Natural killer cell (primary cell): Measurements from ENCODE around the gene ARHGEF4. TPM values are rescaled to one million over a fixed set of nuclear protein-coding genes. Genes with fewer than 3 reads are reported as not detected.

Experiments used
- ATAC-seq, 3 donors: fragments of 150-1000 bp in 2 of 3; fragments of 200-7000 bp in 1 of 3; cut with Tn5 transposase; 1 replicate in 1 of 3; 2 replicates in 2 of 3; pipeline ENCODE4 v1.10.0; 2021; ENCODE audit warnings: mild to moderate bottlenecking in 2 of 3, moderate library complexity in 2 of 3
- DNase-seq, 2 donors: peaks; one replicate each; pipeline versions ENCODE4 v3.0.0 to v3.0.0-alpha.2; 2013 to 2021; ENCODE audit warnings: mixed read lengths in 1 of 2
- H3K27ac ChIP-seq: one replicate; pipeline ENCODE4 v1.5.1; 2013; ENCODE audit warnings: mild to moderate bottlenecking, low read length
- H3K27me3 ChIP-seq: one replicate; pipeline ENCODE4 v1.6.1; 2013; ENCODE audit warnings: low read length; ENCODE audit not compliant: control insufficient read depth, insufficient read depth
- H3K36me3 ChIP-seq: one replicate; pipeline ENCODE4 v1.6.1; 2013; ENCODE audit warnings: low read length; ENCODE audit not compliant: control insufficient read depth, insufficient read depth
- H3K4me1 ChIP-seq: one replicate; pipeline ENCODE4 v1.6.1; 2013; ENCODE audit warnings: low read length; ENCODE audit not compliant: control insufficient read depth, insufficient read depth
- H3K4me3 ChIP-seq: one replicate; pipeline ENCODE4 v1.5.1; 2013; ENCODE audit warnings: low read length
- H3K9me3 ChIP-seq: one replicate; pipeline ENCODE4 v1.6.1; 2013; ENCODE audit warnings: low read length; ENCODE audit not compliant: control insufficient read depth, insufficient read depth
- H3K27ac Mint-ChIP-seq, 2 donors: one replicate each; pipeline ENCODE4 v1.8.0; 2022; ENCODE audit warnings: mild to moderate bottlenecking in 2 of 2, mixed read lengths in 2 of 2, moderate library complexity in 1 of 2
- H3K27me3 Mint-ChIP-seq, 2 donors: one replicate each; pipeline ENCODE4 v1.8.0; 2022; ENCODE audit warnings: low read depth in 2 of 2, mixed read lengths in 2 of 2
- H3K36me3 Mint-ChIP-seq: one replicate; pipeline ENCODE4 v1.8.0; 2022; ENCODE audit warnings: mixed read lengths
- H3K4me1 Mint-ChIP-seq, 2 donors: one replicate each; pipeline ENCODE4 v1.8.0; 2022; ENCODE audit warnings: mixed read lengths in 2 of 2
- H3K4me3 Mint-ChIP-seq: one replicate; pipeline ENCODE4 v1.8.0; 2022; ENCODE audit warnings: mild to moderate bottlenecking, moderate library complexity, mixed read lengths
- H3K9me3 Mint-ChIP-seq, 2 donors: one replicate each; pipeline ENCODE4 v1.8.0; 2022; ENCODE audit warnings: mixed read lengths in 2 of 2
- WGBS: methylation state at CpG from one replicate; pipeline ENCODE4 v1.1.7; 2013; ENCODE audit warnings: missing lambda C conversion rate; ENCODE audit not compliant: insufficient coverage; 5-methylcytosine and 5-hydroxymethylcytosine counted together
- intact Hi-C: fragments of 100-400 bp; cut with micrococcal nuclease; formaldehyde crosslinking; loops from one replicate; pipeline ENCODE4 v1.14.2; 2022
- total RNA-seq, 4 donors: library from RNA; stranded (reverse); fragments of 120-200 nt in 1 of 4; gene quantifications; one replicate each; pipeline versions ENCODE4 v1.2.3 to v1.2.4, GENCODE V29; 2013 to 2022
- TF ChIP-seq, protein P1 (sequence below): fragments of 200-600 bp; IDR thresholded peaks from one replicate; pipeline ENCODE4 v1.8.0; 2022; ENCODE audit warnings: antibody characterized with exemption

The ARHGEF4 gene
- total RNA-seq, 3 donors from 2014 or later (not counting 1 experiment from before 2014, with no cell fraction given), result 0.11 TPM; not detected in 2

DNA sequence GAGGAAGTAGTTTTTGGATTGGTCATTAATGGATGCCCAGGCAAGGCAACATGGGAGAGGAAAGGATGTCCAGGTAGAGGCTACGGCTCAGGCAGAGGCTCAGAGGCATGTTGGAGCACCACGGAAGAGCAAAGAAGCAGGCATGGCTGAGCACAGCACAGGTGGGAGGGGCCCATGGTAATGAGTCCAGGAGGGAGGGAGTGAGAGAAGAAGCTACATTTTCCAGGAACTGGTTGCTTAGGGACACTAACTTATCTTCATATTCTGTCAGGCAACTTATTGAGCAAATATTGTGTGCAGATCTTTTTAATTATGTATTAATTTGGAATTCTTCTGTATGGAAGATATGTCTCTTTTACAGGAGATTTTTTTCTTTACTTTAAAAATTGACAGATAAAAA, 42.2 kb downstream of the ARHGEF4 start:
- Histone ChIP-seq H3K4me1 (no peaks in the 10 kb centered on the region), H3K27me3 (no peaks in the 10 kb centered on the region), H3K36me3 (no peaks in the 10 kb centered on the region), H3K27ac (no peak overlapping the region), H3K9me3 (no peaks in the 10 kb centered on the region), H3K4me3 (no peak overlapping the region)
- no peak overlapping the region for H3K4me3 Mint-ChIP-seq
- H3K4me1 Mint-ChIP-seq, result peaks cover 6 to 13% of the 10 kb centered on the region in 2 donors
- DNase-seq (no peak), ATAC-seq (no peak)
- intact Hi-C loops, result no loop called here
- WGBS, result 93% methylated on average over 2 of the region's 2 CpGs
- H3K27ac Mint-ChIP-seq, result no peak overlapping the region
- TF ChIP-seq, protein P1, sequence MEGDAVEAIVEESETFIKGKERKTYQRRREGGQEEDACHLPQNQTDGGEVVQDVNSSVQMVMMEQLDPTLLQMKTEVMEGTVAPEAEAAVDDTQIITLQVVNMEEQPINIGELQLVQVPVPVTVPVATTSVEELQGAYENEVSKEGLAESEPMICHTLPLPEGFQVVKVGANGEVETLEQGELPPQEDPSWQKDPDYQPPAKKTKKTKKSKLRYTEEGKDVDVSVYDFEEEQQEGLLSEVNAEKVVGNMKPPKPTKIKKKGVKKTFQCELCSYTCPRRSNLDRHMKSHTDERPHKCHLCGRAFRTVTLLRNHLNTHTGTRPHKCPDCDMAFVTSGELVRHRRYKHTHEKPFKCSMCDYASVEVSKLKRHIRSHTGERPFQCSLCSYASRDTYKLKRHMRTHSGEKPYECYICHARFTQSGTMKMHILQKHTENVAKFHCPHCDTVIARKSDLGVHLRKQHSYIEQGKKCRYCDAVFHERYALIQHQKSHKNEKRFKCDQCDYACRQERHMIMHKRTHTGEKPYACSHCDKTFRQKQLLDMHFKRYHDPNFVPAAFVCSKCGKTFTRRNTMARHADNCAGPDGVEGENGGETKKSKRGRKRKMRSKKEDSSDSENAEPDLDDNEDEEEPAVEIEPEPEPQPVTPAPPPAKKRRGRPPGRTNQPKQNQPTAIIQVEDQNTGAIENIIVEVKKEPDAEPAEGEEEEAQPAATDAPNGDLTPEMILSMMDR, result no peak
- H3K9me3 Mint-ChIP-seq, result no peaks in the 10 kb centered on the region
- H3K36me3 Mint-ChIP-seq, result no peaks in the 10 kb centered on the region
- H3K27me3 Mint-ChIP-seq, result peaks cover 16 to 32% of the 10 kb centered on the region in 2 donors

DNA sequence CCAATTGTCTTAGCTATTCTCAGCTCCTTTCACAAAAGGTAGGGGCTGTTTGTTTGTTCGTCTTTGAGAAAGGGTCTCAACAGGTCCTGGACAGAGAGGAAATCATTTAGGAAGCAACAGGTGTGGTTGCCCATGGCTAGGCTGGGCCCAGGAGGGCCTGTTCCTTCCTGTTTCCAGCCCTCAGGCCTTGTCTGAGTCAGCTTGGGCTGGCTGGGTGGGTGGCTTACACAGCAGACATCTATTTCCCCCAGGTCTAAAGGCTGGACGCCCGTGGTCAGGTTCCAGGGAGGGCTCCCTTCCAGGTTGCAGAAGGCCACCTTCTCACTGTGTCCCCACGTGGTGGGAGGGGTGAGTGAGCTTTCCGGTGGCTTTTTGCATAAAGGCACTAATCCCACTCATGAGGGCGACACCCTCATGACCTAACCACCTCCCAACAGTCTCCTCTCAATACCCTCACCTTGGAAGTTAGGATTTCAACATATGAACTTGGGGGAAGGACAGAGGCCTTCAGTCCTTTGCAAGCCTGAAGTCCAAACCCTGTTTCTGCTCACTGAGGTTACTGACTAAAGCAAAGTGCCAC, 45.5 kb downstream of the ARHGEF4 start:
- Mint-ChIP-seq H3K27ac (no peak overlapping the region), H3K4me1 (no peaks in the 10 kb centered on the region), H3K36me3 (no peaks in the 10 kb centered on the region), H3K27me3 (peaks cover 14 to 19% of the 10 kb centered on the region in 2 donors), H3K9me3 (no peaks in the 10 kb centered on the region), H3K4me3 (no peak overlapping the region)
- H3K4me1 ChIP-seq, result no peaks in the 10 kb centered on the region
- no peak for ATAC-seq
- no peak overlapping the region for H3K27ac ChIP-seq
- H3K4me3 ChIP-seq, result no peak overlapping the region
- WGBS, result 88% methylated on average over 4 of the region's 6 CpGs
- H3K27me3 ChIP-seq, result no peaks in the 10 kb centered on the region
- no peak for DNase-seq
- no peaks in the 10 kb centered on the region for H3K36me3 ChIP-seq
- no peaks in the 10 kb centered on the region for H3K9me3 ChIP-seq
- TF ChIP-seq, protein P1, result no peak
- intact Hi-C loops, result no loop called here

DNA sequence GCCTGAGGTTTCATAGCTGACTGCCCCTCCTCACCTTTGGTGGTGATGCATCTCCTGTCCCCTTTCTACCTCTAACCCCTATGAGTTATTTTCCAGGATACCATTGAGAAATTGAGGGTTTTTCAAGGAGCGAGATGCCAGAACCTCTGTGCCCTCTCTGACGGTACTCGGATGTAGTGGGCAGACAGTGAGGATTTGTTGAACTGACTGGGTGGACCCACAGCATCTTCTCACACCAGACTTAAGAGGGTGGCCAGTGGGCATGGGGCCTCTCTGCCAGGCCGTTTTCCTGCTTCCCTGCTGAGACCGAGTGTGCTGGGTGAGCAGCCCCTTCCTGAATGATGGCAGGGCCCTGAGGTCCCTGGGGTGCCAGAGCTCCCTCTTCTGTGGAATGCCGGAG, 46.3 kb downstream of the ARHGEF4 start:
- WGBS, result 89% methylated on average over 6 of the region's 6 CpGs
- intact Hi-C loops, result no loop called here
- DNase-seq, result no peak
- Histone ChIP-seq H3K9me3 (no peaks in the 10 kb centered on the region), H3K4me3 (no peak overlapping the region), H3K36me3 (no peaks in the 10 kb centered on the region), H3K27me3 (no peaks in the 10 kb centered on the region), H3K4me1 (no peaks in the 10 kb centered on the region), H3K27ac (no peak overlapping the region)
- TF ChIP-seq, protein P1, result no peak
- Mint-ChIP-seq H3K27me3 (peaks cover 18 to 27% of the 10 kb centered on the region in 2 donors), H3K27ac (no peak overlapping the region), H3K4me1 (no peaks in the 10 kb centered on the region), H3K4me3 (no peak overlapping the region), H3K9me3 (no peaks in the 10 kb centered on the region), H3K36me3 (no peaks in the 10 kb centered on the region)
- no peak for ATAC-seq

DNA sequence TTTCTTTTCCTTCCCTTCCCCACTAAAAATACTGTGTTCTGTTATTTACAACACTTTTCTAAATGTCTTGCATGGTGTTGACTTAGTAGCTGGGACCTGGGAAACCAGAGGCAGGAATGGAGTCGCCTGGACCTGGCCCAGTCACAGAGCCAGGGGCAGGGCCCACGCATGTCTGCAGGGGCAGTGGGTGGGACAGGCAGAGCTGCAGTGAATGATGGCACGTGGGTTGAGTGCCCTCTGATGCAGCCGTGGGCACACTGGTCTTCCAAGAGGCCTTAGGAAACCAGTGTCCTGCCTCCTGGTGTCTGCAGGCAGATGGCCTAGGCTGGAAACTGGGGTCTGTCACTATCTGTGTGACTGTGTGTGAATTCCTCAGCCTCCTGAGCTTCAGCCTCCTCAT, 46.8 kb downstream of the ARHGEF4 start:
- Histone ChIP-seq H3K36me3 (no peaks in the 10 kb centered on the region), H3K9me3 (no peaks in the 10 kb centered on the region), H3K4me3 (no peak overlapping the region), H3K4me1 (no peaks in the 10 kb centered on the region), H3K27ac (no peak overlapping the region), H3K27me3 (no peaks in the 10 kb centered on the region)
- no peak overlapping the region for H3K27ac Mint-ChIP-seq
- H3K4me3 Mint-ChIP-seq, result no peak overlapping the region
- TF ChIP-seq, protein P1, result no peak
- WGBS, result 74% methylated on average over 4 of the region's 4 CpGs
- no peaks in the 10 kb centered on the region for H3K9me3 Mint-ChIP-seq
- no peak for ATAC-seq
- intact Hi-C loops, result no loop called here
- H3K27me3 Mint-ChIP-seq, result peaks cover 20 to 30% of the 10 kb centered on the region in 2 donors
- no peaks in the 10 kb centered on the region for H3K4me1 Mint-ChIP-seq
- no peak for DNase-seq
- no peaks in the 10 kb centered on the region for H3K36me3 Mint-ChIP-seq
